ENCODE data around the gene SIN3A. TPM values are rescaled to one million over a fixed set of nuclear protein-coding genes. Genes with fewer than 3 reads are reported as not detected.

The SIN3A gene
- total RNA-seq, 1 experiment from 2014 or later: 42.7 TPM

GRCh38 chr15:75371901-75372688 lies 79.4 kb downstream of the SIN3A start:
- H3K4me3 ChIP-seq (ENCODE audit: insufficient read depth, low read depth, low read length): no peak overlapping the region
- H3K36me3 ChIP-seq (replicated peaks; ENCODE audit: control insufficient read depth, insufficient read depth, low read length): peaks cover 21% of the 10 kb centered on the region
- no peaks in the 10 kb centered on the region for H3K27me3 ChIP-seq (ENCODE audit: control insufficient read depth, insufficient read depth, low read length)

GRCh38 chr15:75371486-75371885 lies 80.0 kb downstream of the SIN3A start:
- Histone ChIP-seq H3K27me3 (ENCODE audit: control insufficient read depth, insufficient read depth, low read length) (no peaks in the 10 kb centered on the region), H3K36me3 (replicated peaks; ENCODE audit: control insufficient read depth, insufficient read depth, low read length) (peaks cover 25% of the 10 kb centered on the region), H3K4me3 (ENCODE audit: insufficient read depth, low read depth, low read length) (no peak overlapping the region)
- no peak for DNase-seq

More at GRCh38 chr15:75371901-75372688, 79.4 kb downstream of the SIN3A start:
- DNase-seq: no peak

- DNase-seq: no peak
- Histone ChIP-seq H3K27me3 (ENCODE audit: control insufficient read depth, insufficient read depth, low read length) (no peaks in the 10 kb centered on the region), H3K36me3 (replicated peaks; ENCODE audit: control insufficient read depth, insufficient read depth, low read length) (peaks cover 21% of the 10 kb centered on the region), H3K4me3 (ENCODE audit: insufficient read depth, low read depth, low read length) (no peak overlapping the region)
Measured at GRCh38 chr15:75369897-75370581, 81.5 kb downstream of the SIN3A start.

GRCh38 chr15:75368689-75369239 lies 82.7 kb downstream of the SIN3A start:
- Histone ChIP-seq H3K27me3 (ENCODE audit: control insufficient read depth, insufficient read depth, low read length) (no peaks in the 10 kb centered on the region), H3K4me3 (ENCODE audit: insufficient read depth, low read depth, low read length) (peak overlapping the region; percentile 93), H3K36me3 (replicated peaks; ENCODE audit: control insufficient read depth, insufficient read depth, low read length) (peaks cover 21% of the 10 kb centered on the region)
- DNase-seq: peak; percentile 60

- Histone ChIP-seq H3K4me3 (ENCODE audit: insufficient read depth, low read depth, low read length) (peak within 1 kb of the TSS; percentile 93), H3K27me3 (ENCODE audit: control insufficient read depth, insufficient read depth, low read length) (no peaks in the 10 kb centered on the region), H3K36me3 (replicated peaks; ENCODE audit: control insufficient read depth, insufficient read depth, low read length) (peaks cover 22% of the 10 kb centered on the region)
- DNase-seq: peak; percentile 95
Measured at GRCh38 chr15:75367913-75368688, 83.4 kb downstream of the SIN3A start, which contains the start of gene MAN2C1. MAN2C1 (minus strand) TSS chr15:75368607; CDS start chr15:75368583, 24 bp downstream.

GRCh38 chr15:75367406-75367912 lies 84.0 kb downstream of the SIN3A start:
- Histone ChIP-seq H3K4me3 (ENCODE audit: insufficient read depth, low read depth, low read length) (no peak overlapping the region), H3K27me3 (ENCODE audit: control insufficient read depth, insufficient read depth, low read length) (no peaks in the 10 kb centered on the region), H3K36me3 (replicated peaks; ENCODE audit: control insufficient read depth, insufficient read depth, low read length) (peaks cover 25% of the 10 kb centered on the region)
- no peak for DNase-seq

- Histone ChIP-seq H3K4me3 (ENCODE audit: insufficient read depth, low read depth, low read length) (no peak overlapping the region), H3K27me3 (ENCODE audit: control insufficient read depth, insufficient read depth, low read length) (no peaks in the 10 kb centered on the region), H3K36me3 (replicated peaks; ENCODE audit: control insufficient read depth, insufficient read depth, low read length) (peaks cover 26% of the 10 kb centered on the region)
- DNase-seq: no peak
Measured at GRCh38 chr15:75367006-75367405, 84.5 kb downstream of the SIN3A start.

GRCh38 chr15:75366163-75366562 lies 85.3 kb downstream of the SIN3A start:
- Histone ChIP-seq H3K36me3 (replicated peaks; ENCODE audit: control insufficient read depth, insufficient read depth, low read length) (peaks cover 22% of the 10 kb centered on the region), H3K27me3 (ENCODE audit: control insufficient read depth, insufficient read depth, low read length) (no peaks in the 10 kb centered on the region), H3K4me3 (ENCODE audit: insufficient read depth, low read depth, low read length) (no peak overlapping the region)
- DNase-seq: no peak

- Histone ChIP-seq H3K36me3 (replicated peaks; ENCODE audit: control insufficient read depth, insufficient read depth, low read length) (peaks cover 25% of the 10 kb centered on the region), H3K27me3 (ENCODE audit: control insufficient read depth, insufficient read depth, low read length) (no peaks in the 10 kb centered on the region), H3K4me3 (ENCODE audit: insufficient read depth, low read depth, low read length) (no peak overlapping the region)
- no peak for DNase-seq
Measured at GRCh38 chr15:75364881-75365280, 86.6 kb downstream of the SIN3A start.

- Histone ChIP-seq H3K4me3 (ENCODE audit: insufficient read depth, low read depth, low read length) (no peak overlapping the region), H3K36me3 (replicated peaks; ENCODE audit: control insufficient read depth, insufficient read depth, low read length) (peaks cover 34% of the 10 kb centered on the region), H3K27me3 (ENCODE audit: control insufficient read depth, insufficient read depth, low read length) (no peaks in the 10 kb centered on the region)
- no peak for DNase-seq
Measured at GRCh38 chr15:75363786-75364185, 87.7 kb downstream of the SIN3A start.

- DNase-seq: peak; percentile 70
- no peak overlapping the region for H3K4me3 ChIP-seq (ENCODE audit: insufficient read depth, low read depth, low read length)
- H3K27me3 ChIP-seq (ENCODE audit: control insufficient read depth, insufficient read depth, low read length): no peaks in the 10 kb centered on the region
- H3K36me3 ChIP-seq (replicated peaks; ENCODE audit: control insufficient read depth, insufficient read depth, low read length): peaks cover 40% of the 10 kb centered on the region
Measured at GRCh38 chr15:75362642-75363249, 88.7 kb downstream of the SIN3A start.

- Histone ChIP-seq H3K27me3 (ENCODE audit: control insufficient read depth, insufficient read depth, low read length) (no peaks in the 10 kb centered on the region), H3K36me3 (replicated peaks; ENCODE audit: control insufficient read depth, insufficient read depth, low read length) (peaks cover 40% of the 10 kb centered on the region)
- DNase-seq: peak; percentile 40
Measured at GRCh38 chr15:75361989-75362641, 89.4 kb downstream of the SIN3A start.

GRCh38 chr15:75361361-75361988 lies 90.0 kb downstream of the SIN3A start:
- no peak overlapping the region for H3K4me3 ChIP-seq (ENCODE audit: insufficient read depth, low read depth, low read length)
- H3K36me3 ChIP-seq (replicated peaks; ENCODE audit: control insufficient read depth, insufficient read depth, low read length): peaks cover 38% of the 10 kb centered on the region
- no peaks in the 10 kb centered on the region for H3K27me3 ChIP-seq (ENCODE audit: control insufficient read depth, insufficient read depth, low read length)
- no peak for DNase-seq

More at GRCh38 chr15:75361989-75362641, 89.4 kb downstream of the SIN3A start:
- no peak overlapping the region for H3K4me3 ChIP-seq (ENCODE audit: insufficient read depth, low read depth, low read length)

Data from H7 (cell line).